Transverse colon (tissue), 4 donors: ENCODE results near the gene GPRIN3. TPM values are rescaled to one million over a fixed set of nuclear protein-coding genes. Genes with fewer than 3 reads are reported as not detected.
"Not testable (repeated sequence)": the region's sequence is repeated elsewhere in the genome, so short reads cannot be mapped to it uniquely, and the experiment has no call there.

Experiments
- DNase-seq: peaks from one replicate; pipeline ENCODE4 v3.0.0-alpha.2; 2019
- H3K27ac ChIP-seq, 4 donors: fragments of 200-600 bp; sonication (generic); 2 replicates each; pipeline ENCODE4 v1.5.1; 2016 to 2018; ENCODE audit warnings: inconsistent platforms in 4 of 4
- H3K27me3 ChIP-seq: fragments of 200-600 bp; sonication (generic); 2 replicates; pipeline ENCODE4 v1.5.1; 2017; ENCODE audit warnings: inconsistent platforms
- H3K36me3 ChIP-seq, 4 donors: fragments of 200-600 bp; sonication (generic); 2 replicates each; pipeline ENCODE4 v1.5.1; 2017 to 2019; ENCODE audit warnings: inconsistent platforms in 4 of 4
- H3K4me1 ChIP-seq, 4 donors: fragments of 200-600 bp; sonication (generic); 2 replicates each; pipeline ENCODE4 v1.5.1; 2017 to 2020; ENCODE audit warnings: inconsistent platforms in 4 of 4
- H3K4me3 ChIP-seq, 4 donors: fragments of 200-600 bp; sonication (generic); 1 replicate in 1 of 4; 2 replicates in 3 of 4; pipeline versions ENCODE4 v1.5.1 to v1.6.1; 2017 to 2019; ENCODE audit warnings: inconsistent platforms in 4 of 4
- H3K9me3 ChIP-seq, 2 donors: fragments of 200-600 bp; sonication (generic); 2 replicates each; pipeline ENCODE4 v1.5.1; 2017 to 2019; ENCODE audit warnings: inconsistent platforms in 2 of 2
- CTCF ChIP-seq, 5 experiments: fragments of 200-600 bp in 3 of 5; fragments of 450-650 bp in 2 of 5; sonication (generic) in 3 of 5; IDR thresholded peaks; 1 replicate in 2 of 5; 2 replicates in 3 of 5; pipeline ENCODE4 v1.5.1; 2016 to 2017; ENCODE audit warnings: antibody characterized with exemption in 5 of 5, inconsistent platforms in 3 of 5, mild to moderate bottlenecking in 2 of 5, moderate library complexity in 1 of 5
- EP300 ChIP-seq: sonication (generic); formaldehyde crosslinking; IDR thresholded peaks from one replicate; pipeline ENCODE4 v1.6.1; 2017; ENCODE audit warnings: antibody characterized with exemption, low read depth
- POLR2A ChIP-seq: fragments of 450-650 bp; IDR thresholded peaks from one replicate; pipeline ENCODE4 v1.6.1; 2016; ENCODE audit warnings: antibody characterized with exemption, mild to moderate bottlenecking, moderate library complexity
- POLR2AphosphoS5 ChIP-seq, 3 donors: sonication (generic); formaldehyde crosslinking; IDR thresholded peaks; one replicate each; pipeline ENCODE4 v1.6.1; 2016; ENCODE audit warnings: antibody characterized with exemption in 3 of 3
- WGBS, 2 donors: methylation state at CpG; one replicate each; pipeline ENCODE4 v1.1.5; 2018; ENCODE audit warnings: low coverage in 1 of 2; 5-methylcytosine and 5-hydroxymethylcytosine counted together
- in situ Hi-C, 4 donors: fragments of 200-750 bp; cut with MboI; loops; one replicate each; pipeline versions ENCODE4 v1.15.0 to v1.15.1; 2017; ENCODE audit warnings: low sequenced_read_pairs in 3 of 4, low pct_ligation_motif_present in 1 of 4, low pct_unique_long_range_greater_than_20kb in 1 of 4
- intact Hi-C: fragments of 100-400 bp; cut with DNase I; formaldehyde crosslinking; loops from one replicate; pipeline ENCODE4 v1.15.1; 2023; ENCODE audit warnings: low total_unique reads
- total RNA-seq, 4 donors: library from RNA; depleted of rRNA; stranded (reverse); fragments of >200 nt; gene quantifications; one replicate each; pipeline ENCODE4 v1.1.0, GENCODE V29; 2016

Gene GPRIN3
- total RNA-seq, 4 donors from 2014 or later, result 10.1 to 21.4 (median 12.8) TPM

DNA sequence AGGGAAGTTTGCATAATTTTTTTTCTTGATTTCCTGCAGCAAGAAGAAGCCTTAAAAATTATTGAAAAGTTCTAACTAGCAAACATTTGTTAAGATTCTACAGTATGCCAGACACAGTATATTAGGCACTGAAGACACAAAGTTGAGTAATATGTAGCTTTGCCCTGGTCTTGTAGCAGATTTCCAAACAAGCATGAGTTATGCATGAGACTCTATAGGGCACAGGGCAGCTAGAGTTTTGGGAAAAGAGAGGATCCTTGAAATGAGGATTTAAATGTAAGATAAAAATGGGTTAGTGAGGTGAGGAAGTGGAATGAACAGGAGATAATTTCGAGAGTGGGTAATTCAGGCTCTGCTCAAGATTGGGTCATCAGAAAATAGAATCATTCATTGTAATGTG, 8.6 kb upstream of the GPRIN3 start:
- 62 to 89% methylated on average over 1 of the region's 1 CpG for WGBS, 2 donors
- H3K4me3 ChIP-seq, result no peak overlapping the region
- no peak for TF ChIP-seq CTCF (IDR thresholded peaks at IDR 0.05)
- no peak for TF ChIP-seq POLR2A
- no peak for TF ChIP-seq POLR2AphosphoS5 (IDR thresholded peaks at IDR 0.05)
- TF ChIP-seq EP300, result no peak
- in situ Hi-C loops, result no loop called here
- H3K27ac ChIP-seq, result no peak overlapping the region
- intact Hi-C loops, result no loop called here
- no peaks in the 10 kb centered on the region for H3K36me3 ChIP-seq
- DNase-seq, result no peak
- peaks cover 0 to 26% (median 11%) of the 10 kb centered on the region in 4 donors for H3K4me1 ChIP-seq
- H3K27me3 ChIP-seq, result no peaks in the 10 kb centered on the region
- no peaks in the 10 kb centered on the region for H3K9me3 ChIP-seq

GRCh38 chr4:89314291-89314690, 6.7 kb upstream of the GPRIN3 start:
- Histone ChIP-seq H3K36me3 (no peaks in the 10 kb centered on the region), H3K27me3 (no peaks in the 10 kb centered on the region), H3K9me3 (no peaks in the 10 kb centered on the region), H3K4me3 (no peak overlapping the region), H3K27ac (no peak overlapping the region), H3K4me1 (peaks cover 0 to 26% (median 11%) of the 10 kb centered on the region in 4 donors)
- intact Hi-C loops, result no loop called here
- in situ Hi-C loops, result no loop called here
- WGBS, 2 donors, result 91 to 95% methylated on average over 3 of the region's 3 CpGs
- no peak for TF ChIP-seq POLR2A
- no peak for TF ChIP-seq EP300
- no peak for TF ChIP-seq POLR2AphosphoS5 (IDR thresholded peaks at IDR 0.05)
- no peak for TF ChIP-seq CTCF (IDR thresholded peaks at IDR 0.05)
- DNase-seq, result no peak

DNA sequence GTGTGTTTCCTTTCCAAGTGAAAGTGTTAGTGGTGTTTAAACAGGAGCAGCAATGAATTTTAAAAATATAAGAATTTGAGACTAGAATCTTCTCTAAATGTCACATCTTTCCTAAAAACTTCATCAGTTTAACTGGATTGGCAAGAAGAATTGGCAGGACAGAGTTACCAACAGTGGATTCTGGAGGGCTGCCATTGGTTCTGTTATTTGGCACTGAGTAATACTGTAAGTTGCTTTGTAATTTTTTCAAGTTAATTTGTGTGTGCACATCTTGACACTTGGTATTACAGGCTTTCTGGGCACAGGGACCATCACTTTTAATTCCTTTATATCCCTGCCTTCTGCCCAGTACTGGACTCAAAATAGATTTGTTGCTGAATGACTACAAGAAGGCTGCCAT, 4.5 kb upstream of the GPRIN3 start:
- no peaks in the 10 kb centered on the region for H3K27me3 ChIP-seq
- H3K27ac ChIP-seq, result no peak overlapping the region
- no peaks in the 10 kb centered on the region for H3K9me3 ChIP-seq
- H3K4me3 ChIP-seq, result no peak overlapping the region
- DNase-seq, result no peak
- TF ChIP-seq CTCF (IDR thresholded peaks at IDR 0.05), result no peak
- no peak for TF ChIP-seq POLR2AphosphoS5 (IDR thresholded peaks at IDR 0.05)
- no peak for TF ChIP-seq EP300
- no peak for TF ChIP-seq POLR2A
- H3K4me1 ChIP-seq, result peaks cover 0 to 23% (median 18%) of the 10 kb centered on the region in 4 donors
- H3K36me3 ChIP-seq, result no peaks in the 10 kb centered on the region
- in situ Hi-C loops (no loop called here), intact Hi-C loops (no loop called here)

- 70 to 80% methylated on average over 1 of the region's 1 CpG for WGBS, 2 donors
- in situ Hi-C loops, result no loop called here
- no peak for TF ChIP-seq POLR2AphosphoS5 (IDR thresholded peaks at IDR 0.05)
- no peak for TF ChIP-seq EP300
- TF ChIP-seq POLR2A, result no peak
- TF ChIP-seq CTCF (IDR thresholded peaks at IDR 0.05), result no peak
- Histone ChIP-seq H3K27ac (no peak overlapping the region), H3K4me1 (peaks cover 0 to 19% (median 11%) of the 10 kb centered on the region in 4 donors), H3K9me3 (no peaks in the 10 kb centered on the region), H3K4me3 (no peak overlapping the region), H3K27me3 (no peaks in the 10 kb centered on the region), H3K36me3 (no peaks in the 10 kb centered on the region)
- intact Hi-C loops, result no loop called here
- DNase-seq, result no peak
These were observed 3.8 kb upstream of the GPRIN3 start for GRCh38 chr4:89311433-89311832.

GRCh38 chr4:89309154-89309553, 1.6 kb upstream of the GPRIN3 start:
- peaks cover 6 to 26% (median 20%) of the 10 kb centered on the region in 4 donors for H3K4me1 ChIP-seq
- H3K27ac ChIP-seq, H3K4me3 ChIP-seq, DNase-seq, intact Hi-C loops, in situ Hi-C loops, H3K36me3 ChIP-seq, H3K27me3 ChIP-seq, H3K9me3 ChIP-seq: not testable (repeated sequence)
- WGBS, 2 donors, result 98% methylated on average over 4 to 5 of the region's 5 CpGs
